PC-3 (cell line): ENCODE results near the gene SLC52A1. TPM values are rescaled to one million over a fixed set of nuclear protein-coding genes. Genes with fewer than 3 reads are reported as not detected.

Experiments used
- ATAC-seq: fragments of 200-7000 bp; cut with Tn5 transposase; 2 replicates; pipeline ENCODE4 v1.9.1; 2020; ENCODE audit warnings: mild to moderate bottlenecking, moderate library complexity
- Bru-seq: library from RNA; stranded (reverse); fragments of 400-500 nt; gene quantifications from one replicate; lab custom pipeline; 2021; lab: Mats Ljungman, UMichigan
- BruChase-seq, 2 experiments: library from RNA; stranded (reverse); fragments of 400-500 nt; gene quantifications; one replicate each; lab custom pipeline; 2021; lab: Mats Ljungman, UMichigan
- BruUV-seq: library from RNA; stranded (reverse); fragments of 400-500 nt; replicated peaks from 2 replicates; lab custom pipeline; 2021; lab: Mats Ljungman, UMichigan
- CTCF ChIA-PET: fragments of 300-600 bp; sonication (Branson Sonifier 250); formaldehyde crosslinking; loops from one replicate; lab custom pipeline; 2022; ENCODE audit warnings: antibody characterized with exemption; lab: Charles Lee
- POLR2A ChIA-PET: fragments of 300-600 bp; sonication (Branson Sonifier 250); formaldehyde crosslinking; loops from one replicate; lab custom pipeline; 2022; ENCODE audit warnings: antibody characterized with exemption; ENCODE audit not compliant: unreplicated experiment; lab: Charles Lee
- DNase-seq: peaks from one replicate; pipeline ENCODE4 v3.0.0-alpha.2; 2015
- H2AFZ ChIP-seq: fragments of 300-600 bp; sonication (generic); 2 replicates; pipeline ENCODE4 v1.6.0; 2016; ENCODE audit warnings: antibody characterized with exemption, low read length
- H3F3A ChIP-seq: fragments of 300-600 bp; sonication (generic); one replicate; pipeline ENCODE4 v1.6.0; 2017; ENCODE audit warnings: antibody characterized with exemption, low read length, control low read depth, mild to moderate bottlenecking; ENCODE audit not compliant: unreplicated experiment
- H3K27ac ChIP-seq: fragments of 300-600 bp; sonication (generic); 2 replicates; pipeline ENCODE4 v1.5.1; 2016; ENCODE audit warnings: mild to moderate bottlenecking, low read length
- H3K27me3 ChIP-seq: fragments of 300-600 bp; sonication (generic); 2 replicates; pipeline ENCODE4 v1.6.1; 2016; ENCODE audit warnings: low read length, mixed read lengths
- H3K36me3 ChIP-seq: fragments of 300-600 bp; sonication (generic); 2 replicates; pipeline ENCODE4 v1.6.1; 2016; ENCODE audit warnings: low read depth, mixed run types, low read length, mixed read lengths
- H3K4me1 ChIP-seq: fragments of 300-600 bp; sonication (generic); 2 replicates; pipeline ENCODE4 v1.5.1; 2016; ENCODE audit warnings: low read length; ENCODE audit not compliant: insufficient read depth
- H3K4me2 ChIP-seq: fragments of 300-600 bp; sonication (generic); 2 replicates; pipeline ENCODE4 v1.6.0; 2016; ENCODE audit warnings: low read length
- H3K4me3 ChIP-seq: fragments of 300-600 bp; sonication (generic); 2 replicates; pipeline ENCODE4 v1.5.1; 2016; ENCODE audit warnings: mild to moderate bottlenecking, low read length, mixed read lengths
- H3K79me2 ChIP-seq: fragments of 300-600 bp; sonication (generic); 2 replicates; pipeline ENCODE4 v1.6.1; 2017; ENCODE audit warnings: low read length, mixed read lengths
- H3K9ac ChIP-seq: fragments of 300-600 bp; sonication (generic); 2 replicates; pipeline ENCODE4 v1.6.0; 2016; ENCODE audit warnings: mild to moderate bottlenecking, low read length
- H3K9me2 ChIP-seq: fragments of 300-600 bp; sonication (generic); replicated peaks from 2 replicates; pipeline ENCODE4 v1.6.1; 2016; ENCODE audit warnings: mixed run types, low read length, mixed read lengths
- H3K9me3 ChIP-seq: fragments of 300-600 bp; sonication (generic); 2 replicates; pipeline ENCODE4 v1.6.1; 2016; ENCODE audit warnings: low read length, mixed read lengths
- H4K20me1 ChIP-seq: fragments of 300-600 bp; sonication (generic); 2 replicates; pipeline ENCODE4 v1.6.1; 2016; ENCODE audit warnings: low read length, mixed read lengths
- EZH2 ChIP-seq: fragments of 300-600 bp; sonication (generic); IDR thresholded peaks from one replicate; pipeline ENCODE4 v1.6.1; 2017; ENCODE audit warnings: antibody characterized with exemption, mild to moderate bottlenecking, low read length; ENCODE audit not compliant: unreplicated experiment
- EZH2phosphoT487 ChIP-seq: fragments of 300-600 bp; sonication (generic); IDR thresholded peaks from 2 replicates; pipeline ENCODE4 v1.6.1; 2018; ENCODE audit warnings: mild to moderate bottlenecking, antibody characterized with exemption, low read length, borderline replicate concordance
- intact Hi-C: fragments of 100-400 bp; cut with micrococcal nuclease; formaldehyde crosslinking; loops from 2 replicates; pipeline ENCODE4 v1.9.0; 2023
- long read RNA-seq: library from polyadenylated mRNA; unstranded; transcript quantifications from one replicate; pipeline ENCODE4 v2.0.0, GENCODE V29; 2021; ENCODE audit not compliant: unreplicated experiment
- total RNA-seq: library from RNA; depleted of rRNA; stranded (reverse); fragments of >200 nt; gene quantifications from 2 replicates; pipeline ENCODE4 v1.2.3, GENCODE V29; 2014; rRNA removed
- TF ChIP-seq, protein P1 (sequence below): fragments of 300-600 bp; sonication (generic); conservative IDR thresholded peaks from 2 replicates; pipeline ENCODE4 v1.5.1; 2017; ENCODE audit warnings: antibody characterized with exemption, low read depth, mild to moderate bottlenecking, low read length

Gene SLC52A1
- total RNA-seq (not detected in 2 replicates), Bru-seq, nascent RNA (not detected), BruChase-seq, experiment 1, labeled RNA remaining after a 6-hour chase (not detected), BruChase-seq, experiment 2, labeled RNA remaining after a 2-hour chase (percentile 4 among the genes with signal in this experiment)
- long read RNA-seq = 0 reads

DNA sequence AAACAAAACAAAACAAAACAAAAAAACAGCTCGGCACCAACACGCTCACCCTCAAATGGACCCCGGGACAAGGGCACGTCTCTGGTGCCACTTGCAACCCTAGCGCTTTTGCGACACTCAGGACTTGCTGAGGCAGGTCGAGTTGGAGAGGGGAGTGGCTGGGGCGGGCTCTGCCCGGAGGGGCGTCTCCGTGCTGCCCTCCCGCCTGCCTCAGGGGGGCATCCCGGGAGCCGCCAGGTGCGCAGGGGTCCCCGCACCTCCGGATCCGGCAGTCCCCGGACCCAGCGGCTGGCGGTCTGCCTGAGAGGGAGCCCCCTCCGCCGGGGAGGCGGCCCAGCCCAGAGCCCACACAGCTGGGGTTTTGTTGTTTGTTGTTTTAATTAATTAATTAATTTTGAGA lies at the start of gene SLC52A1:
SLC52A1 (minus strand) TSS at position 112 of the 400 bp plus-strand sequence. CDS start 820 bp downstream, outside the sequence.
- DNase-seq = no peak
- Histone ChIP-seq H3K27me3 (no peaks in the 10 kb centered on the region), H3F3A (no peaks in the 10 kb centered on the region), H3K4me1 (0 out of 2 replicates have a peak, but pooled peaks cover 3% of the 10 kb centered on the region), H4K20me1 (no peaks in the 10 kb centered on the region), H3K4me2 (no peak within 1 kb of the TSS), H3K27ac (no peak within 1 kb of the TSS), H3K9me3 (no peaks in the 10 kb centered on the region), H3K9me2 (no peaks in the 10 kb centered on the region), H2AFZ (no peak within 1 kb of the TSS), H3K9ac (no peak within 1 kb of the TSS), H3K79me2 (no peaks in the 10 kb centered on the region), H3K36me3 (no peaks in the 10 kb centered on the region), H3K4me3 (no peak within 1 kb of the TSS)
- TF ChIP-seq, protein P1, sequence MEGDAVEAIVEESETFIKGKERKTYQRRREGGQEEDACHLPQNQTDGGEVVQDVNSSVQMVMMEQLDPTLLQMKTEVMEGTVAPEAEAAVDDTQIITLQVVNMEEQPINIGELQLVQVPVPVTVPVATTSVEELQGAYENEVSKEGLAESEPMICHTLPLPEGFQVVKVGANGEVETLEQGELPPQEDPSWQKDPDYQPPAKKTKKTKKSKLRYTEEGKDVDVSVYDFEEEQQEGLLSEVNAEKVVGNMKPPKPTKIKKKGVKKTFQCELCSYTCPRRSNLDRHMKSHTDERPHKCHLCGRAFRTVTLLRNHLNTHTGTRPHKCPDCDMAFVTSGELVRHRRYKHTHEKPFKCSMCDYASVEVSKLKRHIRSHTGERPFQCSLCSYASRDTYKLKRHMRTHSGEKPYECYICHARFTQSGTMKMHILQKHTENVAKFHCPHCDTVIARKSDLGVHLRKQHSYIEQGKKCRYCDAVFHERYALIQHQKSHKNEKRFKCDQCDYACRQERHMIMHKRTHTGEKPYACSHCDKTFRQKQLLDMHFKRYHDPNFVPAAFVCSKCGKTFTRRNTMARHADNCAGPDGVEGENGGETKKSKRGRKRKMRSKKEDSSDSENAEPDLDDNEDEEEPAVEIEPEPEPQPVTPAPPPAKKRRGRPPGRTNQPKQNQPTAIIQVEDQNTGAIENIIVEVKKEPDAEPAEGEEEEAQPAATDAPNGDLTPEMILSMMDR = no peak
- no peak for TF ChIP-seq EZH2phosphoT487
- no peak for TF ChIP-seq EZH2
- no peak for ATAC-seq
- intact Hi-C loops = no loop called here
- BruUV-seq = no TSS peak
- POLR2A ChIA-PET = interaction anchor here (0.6 kb wide), 1 partner anchor 341 kb away, joined by 5 read pairs; no protein-coding TSS in a partner anchor
- CTCF ChIA-PET = no interaction called here

- H3K27me3 ChIP-seq = no peaks in the 10 kb centered on the region
- TF ChIP-seq, protein P1 = no peak
- TF ChIP-seq EZH2phosphoT487 (no peak), EZH2 (no peak)
- H3K27ac ChIP-seq = no peak overlapping the region
- H3K36me3 ChIP-seq = no peaks in the 10 kb centered on the region; the same call in 1 of the 2 replicates
- H3K4me1 ChIP-seq = no peaks in the 10 kb centered on the region; the same call in 1 of the 2 replicates
- no peak overlapping the region for H2AFZ ChIP-seq
- intact Hi-C loops = no loop called here
- H3K9me3 ChIP-seq = 0 out of 2 replicates have a peak, but pooled peaks cover 5% of the 10 kb centered on the region
- ATAC-seq (no peak), DNase-seq (no peak)
- ChIA-PET CTCF (no interaction called here), POLR2A (no interaction called here)
- H3K9me2 ChIP-seq = no peaks in the 10 kb centered on the region
- H3K79me2 ChIP-seq = no peaks in the 10 kb centered on the region
- H3K4me2 ChIP-seq = no peak overlapping the region
- no peak overlapping the region for H3K9ac ChIP-seq
- BruUV-seq = no TSS peak
- no peaks in the 10 kb centered on the region for H3F3A ChIP-seq
- no peaks in the 10 kb centered on the region for H4K20me1 ChIP-seq
- no peak overlapping the region for H3K4me3 ChIP-seq
Observed at GRCh38 chr17:5080591-5080990, 45.4 kb upstream of the SLC52A1 start.
